Endometrial microvascular endothelial cells (primary cell): ENCODE results near the gene ACBD4. TPM values are rescaled to one million over a fixed set of nuclear protein-coding genes. Genes with fewer than 3 reads are reported as not detected.

ENCODE experiments used
- in situ Hi-C: cut with HindIII; loops from 2 replicates; pipeline ENCODE4 v1.10.0; 2017; ENCODE audit warnings: low sequenced_read_pairs, low pct_unique_long_range_greater_than_20kb; ENCODE audit errors: inconsistent ontology term
- total RNA-seq: library from RNA; depleted of rRNA; stranded (reverse); fragments of >200 nt; gene quantifications from one replicate; pipeline ENCODE4 v1.2.3, GENCODE V29; 2015; ENCODE audit errors: inconsistent ontology term

ACBD4 gene
- total RNA-seq, 1 donor from 2014 or later = 17.4 TPM

DNA sequence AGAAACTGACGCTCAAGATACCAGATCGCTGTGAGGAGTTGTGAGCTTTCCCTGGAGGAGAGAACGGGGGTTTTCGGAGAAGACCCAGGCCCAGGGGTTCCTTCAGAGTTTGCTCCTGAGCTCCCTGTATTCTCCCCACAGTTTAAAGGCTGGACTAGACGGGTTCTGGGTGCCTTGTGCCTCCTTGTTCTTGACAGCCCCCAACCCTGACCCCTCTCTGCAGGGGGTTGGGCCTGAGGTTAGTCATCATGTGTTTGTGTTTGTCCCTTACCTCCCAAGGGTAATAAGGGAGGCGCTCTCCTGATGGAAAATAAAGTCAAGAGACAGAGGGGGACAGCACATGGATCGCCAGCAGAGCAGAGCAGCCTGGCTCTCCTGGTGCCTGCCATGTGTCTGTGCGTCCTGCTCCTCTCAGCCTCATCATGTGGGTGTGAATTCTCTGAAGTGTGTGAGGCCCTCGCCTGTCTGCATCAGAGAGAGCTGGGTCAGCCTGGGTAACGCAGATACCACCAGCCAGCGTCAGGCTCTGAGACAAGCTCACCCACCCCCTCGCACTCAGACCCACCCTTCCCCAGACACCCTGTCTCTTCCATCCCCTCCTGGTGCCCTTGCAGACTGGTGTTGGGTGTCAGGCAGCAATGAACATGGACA, 34.9 kb downstream of the ACBD4 start:
- in situ Hi-C loops = no loop called here

DNA sequence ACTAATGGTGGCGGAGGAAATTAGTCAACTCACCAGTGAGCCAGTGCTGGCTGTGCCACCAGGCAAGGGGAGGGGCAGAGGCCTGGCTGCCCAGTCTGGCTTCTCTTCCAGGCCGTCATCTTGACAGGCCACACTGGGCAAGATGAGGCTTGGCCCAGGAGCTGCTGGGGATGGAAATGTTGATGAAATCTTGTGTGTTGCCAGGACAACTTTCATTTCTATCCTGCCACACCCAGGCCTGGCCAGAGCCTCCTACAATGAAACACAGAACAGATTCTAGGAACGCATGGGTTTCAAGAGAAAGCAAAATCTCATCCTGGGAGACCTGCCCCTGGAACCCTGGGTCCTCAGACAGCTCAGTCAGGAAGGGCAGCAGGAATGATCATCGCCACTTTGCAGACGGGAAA, 35.4 kb downstream of the ACBD4 start:
- in situ Hi-C loops = no loop called here

DNA sequence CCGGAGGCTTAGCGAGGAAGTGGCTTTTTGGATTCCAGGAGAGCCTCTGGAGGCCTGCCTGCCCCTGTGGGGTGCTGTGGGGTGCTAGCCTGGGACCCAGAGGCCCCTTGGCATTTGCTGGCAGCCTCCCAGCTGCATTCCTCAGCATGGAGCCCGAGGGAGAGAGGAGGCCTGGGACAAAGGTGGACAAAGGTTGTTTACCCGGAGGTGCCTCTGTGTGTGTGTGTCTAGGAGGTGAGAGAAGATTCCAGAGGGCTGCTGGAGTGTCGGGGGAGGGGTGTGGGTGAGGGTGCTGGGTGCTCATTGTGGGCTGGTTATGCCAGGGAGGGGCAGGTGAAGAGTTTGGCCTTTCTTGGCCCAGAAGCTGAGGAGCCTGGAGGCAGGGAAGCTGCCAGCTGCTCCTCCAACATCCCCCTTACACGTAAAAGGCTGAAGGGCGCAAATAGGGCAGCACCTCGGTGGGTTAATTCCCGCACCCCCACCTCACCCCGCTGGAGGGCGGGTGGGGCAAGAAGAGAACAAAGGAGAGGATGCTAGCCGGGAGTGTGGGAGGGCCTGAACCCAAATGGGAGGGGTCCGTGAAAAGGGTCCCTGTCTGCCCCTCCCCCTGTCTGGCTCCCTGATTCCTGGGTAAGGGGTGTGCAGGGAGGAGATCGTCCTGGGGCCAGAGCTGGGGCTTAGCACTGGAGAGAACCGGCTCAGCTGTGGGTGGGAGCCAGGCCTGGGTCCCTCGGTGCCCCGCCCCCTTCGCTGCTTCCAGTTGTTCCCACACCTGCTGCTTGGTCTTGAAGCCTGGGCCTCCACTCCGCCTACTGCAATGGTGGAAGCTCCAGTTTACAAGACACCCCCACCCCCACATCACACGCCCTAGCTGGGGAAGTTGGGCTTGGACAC, 36.1 kb downstream of the ACBD4 start:
- in situ Hi-C loops = no loop called here

- in situ Hi-C loops = no loop called here
Observed at GRCh38 chr17:45172232-45172540, 36.7 kb downstream of the ACBD4 start.

DNA sequence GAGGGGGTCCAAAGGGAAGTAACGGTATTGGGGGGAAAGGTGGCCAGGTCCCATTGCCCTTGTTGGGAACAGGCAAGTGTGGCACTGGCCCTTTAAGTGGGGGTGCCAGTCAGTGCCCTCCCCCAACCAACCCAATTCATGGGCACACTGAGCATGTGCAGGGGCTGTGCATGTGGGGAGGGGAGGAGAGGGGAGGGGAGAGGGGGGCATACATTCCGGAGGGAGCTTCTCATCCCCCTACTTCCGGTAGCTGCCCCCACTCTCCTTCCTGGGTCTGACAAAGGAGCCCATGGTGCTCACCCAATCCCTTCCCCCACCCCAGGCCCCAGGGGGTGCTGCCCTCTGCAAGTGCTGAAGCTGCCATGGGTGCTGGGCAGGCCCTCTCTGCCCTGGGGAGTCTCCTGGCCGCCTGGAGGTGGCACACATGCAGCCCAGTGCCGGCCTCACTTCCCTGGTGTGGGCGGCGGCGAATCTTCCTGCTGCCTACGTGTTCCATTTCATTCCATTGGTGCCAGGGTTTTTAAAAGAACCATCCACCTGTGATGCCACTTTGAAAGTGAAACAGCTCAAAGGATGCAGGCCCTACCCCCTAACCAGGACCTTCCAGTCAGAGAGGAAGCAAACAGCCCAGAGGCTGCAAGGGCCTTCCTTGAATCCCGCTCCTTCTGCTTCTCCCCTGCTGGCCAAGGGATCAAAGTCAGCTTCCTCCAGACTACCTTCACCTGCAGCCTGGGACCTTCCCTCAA, 37.2 kb downstream of the ACBD4 start:
- in situ Hi-C loops = no loop called here

GRCh38 chr17:45175759-45176115, 40.2 kb downstream of the ACBD4 start:
- in situ Hi-C loops = no loop called here

GRCh38 chr17:45177563-45177962, 42.1 kb downstream of the ACBD4 start:
- in situ Hi-C loops = no loop called here

GRCh38 chr17:45184144-45184543, 48.7 kb downstream of the ACBD4 start:
- in situ Hi-C loops = no loop called here

DNA sequence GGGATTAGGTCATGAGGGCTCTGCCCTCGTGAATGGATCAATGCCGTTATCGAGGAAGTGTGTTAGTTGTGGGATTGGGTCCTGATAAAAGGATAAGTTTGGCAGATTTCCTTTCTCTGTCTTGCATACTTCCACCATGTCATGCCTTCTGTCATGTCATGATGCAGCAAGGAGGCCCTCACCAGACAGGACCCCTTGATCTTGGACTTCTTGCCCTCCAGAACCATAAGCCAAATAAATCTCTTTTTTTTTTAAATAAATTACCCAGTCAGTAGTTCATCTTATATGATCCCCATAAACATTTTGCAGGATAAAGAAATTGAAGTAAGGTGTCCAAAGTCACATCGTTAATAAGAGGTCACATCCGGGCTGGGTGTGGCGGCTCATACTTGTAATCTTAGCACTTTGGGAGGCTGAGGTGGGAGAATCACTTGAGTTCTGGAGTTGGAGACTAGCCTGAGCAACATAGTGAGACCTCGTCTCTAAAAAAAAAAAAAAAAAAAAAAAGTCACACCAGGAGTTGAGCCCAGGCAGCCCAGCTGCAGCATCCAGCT, 51.4 kb downstream of the ACBD4 start:
- in situ Hi-C loops = no loop called here

DNA sequence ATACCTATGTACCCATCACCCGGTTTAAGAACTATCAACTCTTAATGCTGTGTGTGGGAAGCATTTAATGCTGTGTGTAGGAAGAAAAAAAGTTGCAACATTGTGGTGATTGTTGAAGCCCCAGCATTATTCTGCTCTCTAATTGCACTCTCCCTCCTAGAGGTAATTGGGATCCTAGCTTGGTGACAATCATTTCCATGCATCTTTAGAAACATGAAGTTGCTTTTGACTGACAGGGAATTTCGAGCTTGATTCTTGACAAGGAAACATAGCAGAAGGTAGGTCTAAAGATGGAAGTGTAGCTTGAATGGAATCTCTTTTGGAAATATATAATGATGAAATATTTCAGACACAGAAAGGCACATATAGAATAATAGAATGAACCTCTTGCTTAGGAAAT, 53.5 kb downstream of the ACBD4 start:
- in situ Hi-C loops = no loop called here

- in situ Hi-C loops = no loop called here
Observed at GRCh38 chr17:45190503-45191255, 55.2 kb downstream of the ACBD4 start.

Other genes with a start within 250 kb of the ACBD4 start
- 122 TPM for gene EFTUD2, start 236.2 kb upstream of the ACBD4 start, total RNA-seq
- not detected for gene GFAP, start 220.2 kb upstream of the ACBD4 start, total RNA-seq
- 30.1 TPM for gene KIF18B, start 187.9 kb upstream of the ACBD4 start, total RNA-seq
- not detected for gene C1QL1, start 167.4 kb upstream of the ACBD4 start, total RNA-seq
- gene DCAKD, start 84.1 kb upstream of the ACBD4 start, total RNA-seq = 40.8 TPM
- 95.8 TPM for gene NMT1, start 74.4 kb upstream of the ACBD4 start, total RNA-seq
- gene PLCD3, start 3.2 kb upstream of the ACBD4 start, total RNA-seq = 16.2 TPM
- gene HEXIM1, start 12.8 kb downstream of the ACBD4 start, total RNA-seq = 15.4 TPM
- gene HEXIM2, start 26.2 kb downstream of the ACBD4 start, total RNA-seq = 5.1 TPM
- gene FMNL1, start 86.2 kb downstream of the ACBD4 start, total RNA-seq = under 0.01 TPM
- not detected for gene SPATA32, start 126.4 kb downstream of the ACBD4 start, total RNA-seq
- gene MAP3K14, start 181.3 kb downstream of the ACBD4 start, total RNA-seq = 5.8 TPM